Stomach (tissue), 9 donors: ENCODE data around the gene FPR3. TPM values are rescaled to one million over a fixed set of nuclear protein-coding genes. Genes with fewer than 3 reads are reported as not detected.

Experiments
- DNase-seq, 2 donors: peaks; one replicate each; pipeline versions ENCODE4 v3.0.0 to v3.0.0-alpha.2; 2013 to 2019
- H3K27ac ChIP-seq, 5 donors: fragments of 200-600 bp in 4 of 5; sonication (generic) in 4 of 5; one replicate each; pipeline ENCODE4 v1.5.1; 2013 to 2019; ENCODE audit warnings: mild to moderate bottlenecking in 1 of 5, moderate library complexity in 1 of 5
- H3K27me3 ChIP-seq, 3 donors: fragments of 200-600 bp; sonication (generic); one replicate each; pipeline ENCODE4 v1.5.1; 2017 to 2019; ENCODE audit warnings: mixed run types in 1 of 3
- H3K36me3 ChIP-seq, 4 donors: fragments of 200-600 bp; sonication (generic); 1 replicate in 3 of 4; 2 replicates in 1 of 4; pipeline ENCODE4 v1.5.1; 2016 to 2019
- H3K4me1 ChIP-seq, 4 donors: fragments of 200-600 bp; sonication (generic); one replicate each; pipeline ENCODE4 v1.5.1; 2016 to 2019
- H3K4me3 ChIP-seq, 4 donors: fragments of 200-600 bp; sonication (generic) in 3 of 4; one replicate each; pipeline ENCODE4 v1.5.1; 2016 to 2019; ENCODE audit warnings: mild to moderate bottlenecking in 1 of 4
- H3K9me3 ChIP-seq, 4 donors: fragments of 200-600 bp; sonication (generic); one replicate each; pipeline ENCODE4 v1.5.1; 2016 to 2019
- CTCF ChIP-seq, 7 experiments: fragments of 450-650 bp in 4 of 7; fragments of 200-600 bp in 3 of 7; sonication (generic) in 3 of 7; IDR thresholded peaks; one replicate each; pipeline ENCODE4 v1.5.1; 2016 to 2019; ENCODE audit warnings: antibody characterized with exemption in 7 of 7, control low read depth in 2 of 7, mild to moderate bottlenecking in 1 of 7
- EP300 ChIP-seq: sonication (generic); formaldehyde crosslinking; IDR thresholded peaks from one replicate; pipeline ENCODE4 v1.6.1; 2017; ENCODE audit warnings: antibody characterized with exemption
- POLR2A ChIP-seq, 4 donors: fragments of 450-650 bp; IDR thresholded peaks; one replicate each; pipeline ENCODE4 v1.6.1; 2016; ENCODE audit warnings: antibody characterized with exemption in 4 of 4, control low read depth in 2 of 4, mild to moderate bottlenecking in 1 of 4, moderate library complexity in 1 of 4
- POLR2AphosphoS5 ChIP-seq, 3 donors: sonication (generic); formaldehyde crosslinking; IDR thresholded peaks; one replicate each; pipeline ENCODE4 v1.6.1; 2016; ENCODE audit warnings: antibody characterized with exemption in 3 of 3
- WGBS, 5 donors: extraction: QIAGEN DNeasy Blood & Tissue Kit in 3 of 5; methylation state at CpG; one replicate each; pipeline versions ENCODE4 v1.1.5 to v1.1.7; 2013 to 2018; 5-methylcytosine and 5-hydroxymethylcytosine counted together
- intact Hi-C: fragments of 100-400 bp; cut with DNase I; formaldehyde crosslinking; loops from one replicate; pipeline ENCODE4 v1.15.1; 2023; ENCODE audit warnings: low total_unique reads
- polyA plus RNA-seq, 3 donors: library from polyadenylated mRNA; stranded (reverse); fragments of 200-250 nt; gene quantifications; one replicate each; pipeline ENCODE4 v1.2.3, GENCODE V29; 2013
- total RNA-seq, 5 donors: library from RNA; depleted of rRNA; stranded (reverse); fragments of >200 nt; gene quantifications; one replicate each; pipeline versions ENCODE4 v1.1.0 to v1.2.3, GENCODE V29; 2014 to 2016
- donor health status: healthy with polysubstance abuse.
- donor health status: Bipolar disorder and iron deficiency.
- donor health status: healthy.

Gene FPR3
- total and polyA plus RNA-seq, 8 donors, result 0.58 to 7.0 (median 2.5) TPM; not detected in 2

GRCh38 chr19:51837145-51837544, 42.2 kb downstream of the FPR3 start:
- WGBS, 5 donors, result 90 to 98% (median 97%) methylated on average over 2 of the region's 2 CpGs
- no peaks in the 10 kb centered on the region for H3K4me1 ChIP-seq
- DNase-seq, result no peak
- no peak overlapping the region for H3K27ac ChIP-seq
- peaks cover 0 to 65% (median 15%) of the 10 kb centered on the region in 4 donors for H3K9me3 ChIP-seq
- no peak for TF ChIP-seq POLR2A (IDR thresholded peaks at IDR 0.05)
- no peak for TF ChIP-seq CTCF (IDR thresholded peaks at IDR 0.05)
- H3K36me3 ChIP-seq, result peaks cover 0 to 12% (median 2%) of the 10 kb centered on the region in 4 donors
- intact Hi-C loops, result no loop called here
- H3K27me3 ChIP-seq, result no peaks in the 10 kb centered on the region
- no peak overlapping the region for H3K4me3 ChIP-seq

GRCh38 chr19:51861870-51862622, 67.1 kb downstream of the FPR3 start:
- intact Hi-C loops, result no loop called here
- H3K36me3 ChIP-seq, result peaks cover 0 to 64% (median 8%) of the 10 kb centered on the region in 4 donors
- no peak overlapping the region for H3K4me3 ChIP-seq
- 90 to 95% (median 91%) methylated on average over 2 of the region's 2 CpGs for WGBS, 5 donors
- H3K27me3 ChIP-seq, result no peaks in the 10 kb centered on the region
- H3K9me3 ChIP-seq, result peaks cover 59 to 100% (median 96%) of the 10 kb centered on the region in 4 donors
- no peak for DNase-seq
- no peaks in the 10 kb centered on the region for H3K4me1 ChIP-seq
- no peak overlapping the region for H3K27ac ChIP-seq
- no peak for TF ChIP-seq POLR2A (IDR thresholded peaks at IDR 0.05)

- H3K27me3 ChIP-seq, result no peaks in the 10 kb centered on the region
- no peak overlapping the region for H3K4me3 ChIP-seq
- WGBS, 5 donors, result 96 to 100% (median 97%) methylated on average over 4 of the region's 4 CpGs
- no peak overlapping the region for H3K27ac ChIP-seq
- TF ChIP-seq POLR2AphosphoS5 (IDR thresholded peaks at IDR 0.05), result no peak
- TF ChIP-seq CTCF (IDR thresholded peaks at IDR 0.05), result no peak
- TF ChIP-seq EP300, result no peak
- TF ChIP-seq POLR2A (IDR thresholded peaks at IDR 0.05), result no peak
- peaks cover 52 to 77% (median 61%) of the 10 kb centered on the region in 4 donors for H3K36me3 ChIP-seq
- peaks cover 54 to 100% (median 95%) of the 10 kb centered on the region in 4 donors for H3K9me3 ChIP-seq
- no peak for DNase-seq
- no peaks in the 10 kb centered on the region for H3K4me1 ChIP-seq
- intact Hi-C loops, result no loop called here
Measured at GRCh38 chr19:51873097-51873496, 78.1 kb downstream of the FPR3 start.

Other genes starting within 250 kb of the FPR3 start
- 10 to 100 TPM in 1 of 5 donors, 1 to 10 TPM in 4; 3.8 to 12.9 (median 5.0) TPM for gene ZNF175, start 223.9 kb upstream of the FPR3 start, total RNA-seq
- gene ZNF175, start 223.9 kb upstream of the FPR3 start, polyA plus RNA-seq, result 1 to 10 TPM; 1.2 to 3.1 (median 1.7) TPM
- gene SIGLEC5, start 164.8 kb upstream of the FPR3 start, total RNA-seq, result 1 to 10 TPM in 1 of 5 donors, under 1 TPM in 1, not detected in 3; 0.58 to 1.8 TPM
- 1 to 10 TPM in 1 of 3 donors, not detected in 2; 1.2 TPM for gene SIGLEC5, start 164.8 kb upstream of the FPR3 start, polyA plus RNA-seq
- gene SIGLEC14, start 148.3 kb upstream of the FPR3 start, total RNA-seq, result 1 to 10 TPM in 3 of 5 donors, not detected in 2; 2.0 to 5.4 (median 2.8) TPM
- gene SIGLEC14, start 148.3 kb upstream of the FPR3 start, polyA plus RNA-seq, result 1 to 10 TPM in 1 of 3 donors, under 1 TPM in 1, not detected in 1; 0.55 to 1.8 TPM
- gene SPACA6, start 101.8 kb upstream of the FPR3 start, total RNA-seq, result 100 to 1,000 TPM in 1 of 5 donors, 1 to 10 TPM in 4; 1.2 to 151 (median 3.9) TPM
- 10 to 100 TPM; 11.2 to 26.7 (median 19.8) TPM for gene SPACA6, start 101.8 kb upstream of the FPR3 start, polyA plus RNA-seq
- 1 to 10 TPM in 1 of 5 donors, not detected in 4; 7.2 TPM for gene HAS1, start 71.2 kb upstream of the FPR3 start, total RNA-seq
- under 1 TPM in 2 of 3 donors, not detected in 1; 0.05 to 0.25 TPM for gene HAS1, start 71.2 kb upstream of the FPR3 start, polyA plus RNA-seq
- gene FPR1, start 43.3 kb upstream of the FPR3 start, total RNA-seq, result 10 to 100 TPM in 1 of 5 donors, 1 to 10 TPM in 3, not detected in 1; 7.0 to 10.5 (median 8.5) TPM
- gene FPR1, start 43.3 kb upstream of the FPR3 start, polyA plus RNA-seq, result 1 to 10 TPM; 1.7 to 7.5 (median 1.8) TPM
- gene FPR2, start 34.0 kb upstream of the FPR3 start, total RNA-seq, result 1 to 10 TPM in 2 of 5 donors, under 1 TPM in 1, not detected in 2; 0.58 to 1.7 (median 1.3) TPM
- gene FPR2, start 34.0 kb upstream of the FPR3 start, polyA plus RNA-seq, result 1 to 10 TPM in 2 of 3 donors, under 1 TPM in 1; 0.48 to 2.9 (median 1.4) TPM
- gene ZNF577, start 92.8 kb downstream of the FPR3 start, total RNA-seq, result 10 to 100 TPM in 3 of 5 donors, 1 to 10 TPM in 2; 5.5 to 25.2 (median 14.2) TPM
- gene ZNF577, start 92.8 kb downstream of the FPR3 start, polyA plus RNA-seq, result 10 to 100 TPM in 2 of 3 donors, 1 to 10 TPM in 1; 6.0 to 21.5 (median 13.1) TPM
- gene ZNF649, start 109.9 kb downstream of the FPR3 start, total RNA-seq, result 10 to 100 TPM in 1 of 5 donors, 1 to 10 TPM in 4; 1.2 to 23.3 (median 8.0) TPM
- gene ZNF649, start 109.9 kb downstream of the FPR3 start, polyA plus RNA-seq, result 1 to 10 TPM; 2.9 to 7.5 (median 3.1) TPM
- gene ZNF613, start 132.3 kb downstream of the FPR3 start, total RNA-seq, result 10 to 100 TPM in 1 of 5 donors, 1 to 10 TPM in 3, under 1 TPM in 1; 0.29 to 12.8 (median 3.2) TPM
- gene ZNF613, start 132.3 kb downstream of the FPR3 start, polyA plus RNA-seq, result 1 to 10 TPM; 1.7 to 7.2 (median 2.2) TPM
- 100 to 1,000 TPM in 1 of 5 donors, 10 to 100 TPM in 2, 1 to 10 TPM in 1, under 1 TPM in 1; 0.58 to 149 (median 24.2) TPM for gene ZNF350, start 191.7 kb downstream of the FPR3 start, total RNA-seq
- 10 to 100 TPM in 1 of 3 donors, 1 to 10 TPM in 2; 4.1 to 10.2 (median 6.1) TPM for gene ZNF350, start 191.7 kb downstream of the FPR3 start, polyA plus RNA-seq
- gene ZNF615, start 213.1 kb downstream of the FPR3 start, total RNA-seq, result 10 to 100 TPM in 2 of 5 donors, 1 to 10 TPM in 3; 2.9 to 25.7 (median 9.7) TPM
- gene ZNF615, start 213.1 kb downstream of the FPR3 start, polyA plus RNA-seq, result 1 to 10 TPM; 2.6 to 5.3 (median 3.4) TPM
- 10 to 100 TPM in 2 of 5 donors, 1 to 10 TPM in 2, not detected in 1; 3.8 to 15.2 (median 8.7) TPM for gene ZNF614, start 233.2 kb downstream of the FPR3 start, total RNA-seq
- gene ZNF614, start 233.2 kb downstream of the FPR3 start, polyA plus RNA-seq, result 1 to 10 TPM; 1.9 to 2.9 (median 2.0) TPM